Keratinocyte (primary cell): ENCODE results near the gene VPS8.

ENCODE experiments used
- EZH2 ChIP-seq: IDR thresholded peaks from one replicate; pipeline ENCODE4 v1.6.1; 2012; ENCODE audit warnings: inconsistent platforms, mild to moderate bottlenecking, low read length, moderate library complexity
- TF ChIP-seq, protein P1 (sequence below), 3 experiments: IDR thresholded peaks in 1 of 3; conservative IDR thresholded peaks in 1 of 3; optimal IDR thresholded peaks in 1 of 3; 2 replicates in 2 of 3; 3 replicates in 1 of 3; pipeline versions ENCODE3 to v1.5.1; 2011; ENCODE audit warnings: low read length in 3 of 3, mild to moderate bottlenecking in 3 of 3, moderate library complexity in 2 of 3, control low read depth in 1 of 3, inconsistent platforms in 1 of 3; ENCODE audit not compliant: insufficient read depth in 2 of 3; ENCODE audit errors: extremely low read depth in 1 of 3

GRCh38 chr3:185056908-185057307 lies 244.9 kb downstream of the VPS8 start:
- TF ChIP-seq, protein P1, sequence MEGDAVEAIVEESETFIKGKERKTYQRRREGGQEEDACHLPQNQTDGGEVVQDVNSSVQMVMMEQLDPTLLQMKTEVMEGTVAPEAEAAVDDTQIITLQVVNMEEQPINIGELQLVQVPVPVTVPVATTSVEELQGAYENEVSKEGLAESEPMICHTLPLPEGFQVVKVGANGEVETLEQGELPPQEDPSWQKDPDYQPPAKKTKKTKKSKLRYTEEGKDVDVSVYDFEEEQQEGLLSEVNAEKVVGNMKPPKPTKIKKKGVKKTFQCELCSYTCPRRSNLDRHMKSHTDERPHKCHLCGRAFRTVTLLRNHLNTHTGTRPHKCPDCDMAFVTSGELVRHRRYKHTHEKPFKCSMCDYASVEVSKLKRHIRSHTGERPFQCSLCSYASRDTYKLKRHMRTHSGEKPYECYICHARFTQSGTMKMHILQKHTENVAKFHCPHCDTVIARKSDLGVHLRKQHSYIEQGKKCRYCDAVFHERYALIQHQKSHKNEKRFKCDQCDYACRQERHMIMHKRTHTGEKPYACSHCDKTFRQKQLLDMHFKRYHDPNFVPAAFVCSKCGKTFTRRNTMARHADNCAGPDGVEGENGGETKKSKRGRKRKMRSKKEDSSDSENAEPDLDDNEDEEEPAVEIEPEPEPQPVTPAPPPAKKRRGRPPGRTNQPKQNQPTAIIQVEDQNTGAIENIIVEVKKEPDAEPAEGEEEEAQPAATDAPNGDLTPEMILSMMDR (optimal IDR thresholded peaks at IDR 0.05 in 1 of 3, IDR thresholded peaks at IDR 0.05 in 1 of 3, conservative IDR thresholded peaks at IDR 0.05 in 1 of 3; ENCODE audit: extremely low read depth in 1 of 3, insufficient read depth in 2 of 3, low read length in 3 of 3): no peak
- TF ChIP-seq EZH2: no peak
